ENCODE measurements around the gene CAND2.

CAND2 gene

GRCh38 chr3:12824299-12824698 lies 27.8 kb downstream of the CAND2 start:
- H3K4me3 Mint-ChIP-seq, result no peak overlapping the region
- no peaks in the 10 kb centered on the region for H3K9me3 Mint-ChIP-seq
- H3K36me3 Mint-ChIP-seq (ENCODE audit: low read depth), result peaks cover 18% of the 10 kb centered on the region
- no peak overlapping the region for H3K27ac Mint-ChIP-seq
- no peaks in the 10 kb centered on the region for H3K27me3 Mint-ChIP-seq (ENCODE audit: low read depth)
- peaks cover 5% of the 10 kb centered on the region for H3K4me1 Mint-ChIP-seq
- TF ChIP-seq, protein P1, sequence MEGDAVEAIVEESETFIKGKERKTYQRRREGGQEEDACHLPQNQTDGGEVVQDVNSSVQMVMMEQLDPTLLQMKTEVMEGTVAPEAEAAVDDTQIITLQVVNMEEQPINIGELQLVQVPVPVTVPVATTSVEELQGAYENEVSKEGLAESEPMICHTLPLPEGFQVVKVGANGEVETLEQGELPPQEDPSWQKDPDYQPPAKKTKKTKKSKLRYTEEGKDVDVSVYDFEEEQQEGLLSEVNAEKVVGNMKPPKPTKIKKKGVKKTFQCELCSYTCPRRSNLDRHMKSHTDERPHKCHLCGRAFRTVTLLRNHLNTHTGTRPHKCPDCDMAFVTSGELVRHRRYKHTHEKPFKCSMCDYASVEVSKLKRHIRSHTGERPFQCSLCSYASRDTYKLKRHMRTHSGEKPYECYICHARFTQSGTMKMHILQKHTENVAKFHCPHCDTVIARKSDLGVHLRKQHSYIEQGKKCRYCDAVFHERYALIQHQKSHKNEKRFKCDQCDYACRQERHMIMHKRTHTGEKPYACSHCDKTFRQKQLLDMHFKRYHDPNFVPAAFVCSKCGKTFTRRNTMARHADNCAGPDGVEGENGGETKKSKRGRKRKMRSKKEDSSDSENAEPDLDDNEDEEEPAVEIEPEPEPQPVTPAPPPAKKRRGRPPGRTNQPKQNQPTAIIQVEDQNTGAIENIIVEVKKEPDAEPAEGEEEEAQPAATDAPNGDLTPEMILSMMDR (IDR thresholded peaks at IDR 0.05; ENCODE audit: unreplicated experiment in 3 of 3), result no peak

DNA sequence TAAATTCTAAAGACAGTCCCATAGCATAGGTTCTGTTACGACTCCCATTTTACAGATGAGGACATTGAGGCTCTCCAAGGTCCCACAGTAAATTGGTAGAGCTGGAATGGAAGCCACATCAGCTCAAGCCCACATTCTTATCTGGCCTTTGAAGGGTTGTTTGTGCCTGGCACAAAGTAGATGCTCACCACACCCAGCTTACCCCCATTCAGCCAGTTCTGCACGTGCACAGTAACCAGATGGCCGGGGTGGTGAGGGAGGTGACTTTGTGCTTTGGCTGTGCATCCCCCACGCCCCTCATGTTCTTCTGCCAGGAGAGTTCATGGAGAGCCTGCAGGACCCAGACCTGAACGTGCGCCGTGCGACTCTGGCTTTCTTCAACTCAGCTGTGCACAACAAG lies 28.7 kb downstream of the CAND2 start:
- Mint-ChIP-seq H3K4me1 (peaks cover 5% of the 10 kb centered on the region), H3K27me3 (ENCODE audit: low read depth) (no peaks in the 10 kb centered on the region), H3K36me3 (ENCODE audit: low read depth) (peaks cover 25% of the 10 kb centered on the region), H3K27ac (no peak overlapping the region), H3K4me3 (no peak overlapping the region), H3K9me3 (no peaks in the 10 kb centered on the region)
- TF ChIP-seq, protein P1 (IDR thresholded peaks at IDR 0.05; ENCODE audit: unreplicated experiment in 3 of 3), result no peak

DNA sequence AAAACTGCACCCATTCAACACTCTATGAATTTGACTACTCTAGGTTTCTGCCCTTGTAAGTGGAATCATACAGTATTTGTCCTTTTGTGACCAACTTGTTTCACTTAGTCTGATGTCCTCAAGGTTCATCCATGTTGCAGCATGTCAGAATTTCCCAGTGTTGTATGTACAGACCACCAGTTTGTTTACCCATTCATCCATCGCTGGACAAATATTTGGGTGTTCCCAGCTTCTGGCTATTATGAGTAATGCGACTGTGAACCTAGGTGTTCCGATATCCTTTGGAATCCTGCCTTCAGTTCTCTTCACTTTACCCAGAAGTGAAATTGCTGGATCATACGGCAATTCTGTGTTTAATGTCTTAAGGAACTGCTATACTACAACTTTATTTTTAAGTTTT lies 32.3 kb downstream of the CAND2 start:
- Mint-ChIP-seq H3K4me1 (no peaks in the 10 kb centered on the region), H3K4me3 (no peak overlapping the region), H3K27me3 (ENCODE audit: low read depth) (no peaks in the 10 kb centered on the region), H3K27ac (no peak overlapping the region), H3K9me3 (no peaks in the 10 kb centered on the region), H3K36me3 (ENCODE audit: low read depth) (peaks cover 51% of the 10 kb centered on the region)
- TF ChIP-seq, protein P1 (IDR thresholded peaks at IDR 0.05; ENCODE audit: unreplicated experiment in 3 of 3), result no peak

GRCh38 chr3:12829404-12829803 lies 32.9 kb downstream of the CAND2 start:
- peaks cover 57% of the 10 kb centered on the region for H3K36me3 Mint-ChIP-seq (ENCODE audit: low read depth)
- no peaks in the 10 kb centered on the region for H3K27me3 Mint-ChIP-seq (ENCODE audit: low read depth)
- TF ChIP-seq, protein P1 (IDR thresholded peaks at IDR 0.05; ENCODE audit: unreplicated experiment in 3 of 3), result no peak
- no peaks in the 10 kb centered on the region for H3K4me1 Mint-ChIP-seq
- no peak overlapping the region for H3K27ac Mint-ChIP-seq
- H3K4me3 Mint-ChIP-seq, result no peak overlapping the region
- no peaks in the 10 kb centered on the region for H3K9me3 Mint-ChIP-seq

GRCh38 chr3:12829886-12830784 lies 33.7 kb downstream of the CAND2 start:
- TF ChIP-seq, protein P1 (IDR thresholded peaks at IDR 0.05; ENCODE audit: unreplicated experiment in 3 of 3), result no peak
- Mint-ChIP-seq H3K4me3 (no peak overlapping the region), H3K36me3 (ENCODE audit: low read depth) (peaks cover 64% of the 10 kb centered on the region), H3K9me3 (no peaks in the 10 kb centered on the region), H3K4me1 (no peaks in the 10 kb centered on the region), H3K27ac (peak overlapping the region in 1 of 3 experiments; percentile 55), H3K27me3 (ENCODE audit: low read depth) (no peaks in the 10 kb centered on the region)

DNA sequence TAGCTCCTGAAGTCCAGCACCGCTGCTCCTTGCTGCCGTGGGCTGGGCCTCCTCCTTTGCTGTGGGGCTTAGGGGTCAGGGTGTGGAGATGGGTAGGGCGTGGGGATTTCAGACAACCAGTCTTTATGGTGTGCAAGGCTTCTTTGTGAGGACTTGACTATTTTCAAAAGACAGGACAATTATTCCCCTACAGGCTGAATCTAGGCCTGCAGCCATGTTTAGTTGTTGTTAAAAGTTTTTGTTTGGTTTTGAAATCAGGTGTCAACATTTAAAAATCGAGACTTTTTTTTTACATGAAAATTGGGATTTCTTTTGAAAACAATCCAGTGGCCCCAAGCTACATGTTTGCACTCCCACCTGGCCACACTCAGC lies 34.3 kb downstream of the CAND2 start:
- Mint-ChIP-seq H3K27ac (peak overlapping the region in 1 of 3 experiments; percentile 31), H3K36me3 (ENCODE audit: low read depth) (peaks cover 69% of the 10 kb centered on the region), H3K4me1 (no peaks in the 10 kb centered on the region)

More for the DNA sequence above, 34.3 kb downstream of the CAND2 start:
- Mint-ChIP-seq H3K9me3 (no peaks in the 10 kb centered on the region), H3K27me3 (ENCODE audit: low read depth) (no peaks in the 10 kb centered on the region), H3K4me3 (no peak overlapping the region)
- TF ChIP-seq, protein P1 (IDR thresholded peaks at IDR 0.05; ENCODE audit: unreplicated experiment in 3 of 3), result peak in 2 of 3 experiments; percentile 21 to 26
